Epithelial cell of prostate (primary cell): ENCODE data around the gene SEMA4F.

ENCODE experiments used
- DNase-seq: peaks from one replicate; pipeline ENCODE4 v3.0.0-alpha.2; 2011; ENCODE audit warnings: low read depth, low spot score
- H3K27ac ChIP-seq: fragments of 450-650 bp; 2 replicates; pipeline ENCODE4 v1.5.1; 2017; ENCODE audit warnings: mild to moderate bottlenecking

The SEMA4F gene

DNA sequence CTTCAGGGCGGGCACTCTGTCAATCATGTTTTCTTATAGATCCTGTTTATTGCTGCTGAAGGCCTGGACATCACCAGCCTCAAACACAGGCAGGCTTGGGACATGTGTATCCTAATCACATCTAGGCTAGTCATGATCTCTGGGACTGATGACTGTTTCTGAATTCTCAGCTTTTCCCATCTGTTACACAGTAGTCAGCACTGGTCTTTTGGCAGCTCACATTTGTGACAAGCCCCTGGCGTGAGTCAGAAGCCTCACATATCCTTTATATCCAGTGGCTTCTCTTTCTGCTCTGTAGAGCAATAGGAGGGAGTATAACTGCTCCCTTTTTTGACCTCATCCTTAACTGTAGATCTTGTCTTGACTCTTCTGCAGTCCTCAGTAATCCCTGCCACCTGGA, 4.5 kb downstream of the SEMA4F start:
- no peak overlapping the region for H3K27ac ChIP-seq
- no peak for DNase-seq

DNA sequence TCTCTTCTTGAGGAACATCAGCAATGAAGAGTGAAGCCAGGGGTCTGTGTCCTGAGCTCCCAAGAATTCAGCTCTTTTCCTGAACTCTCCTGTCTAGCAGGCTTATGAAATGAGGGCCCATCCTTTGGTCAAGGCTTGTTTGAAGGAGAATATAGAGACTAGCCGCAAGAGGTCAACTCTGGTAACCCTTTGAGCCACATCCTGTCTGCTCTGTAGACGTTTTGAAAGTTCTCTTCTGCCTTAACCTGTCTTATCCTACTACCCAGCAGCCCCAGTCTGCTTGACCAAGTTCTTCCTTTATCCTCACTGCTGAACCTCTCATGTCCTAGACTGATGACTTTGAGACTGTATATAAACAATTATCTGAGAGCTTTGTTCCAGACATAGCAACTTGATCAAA, 5.4 kb downstream of the SEMA4F start:
- H3K27ac ChIP-seq, result no peak overlapping the region
- no peak for DNase-seq

DNA sequence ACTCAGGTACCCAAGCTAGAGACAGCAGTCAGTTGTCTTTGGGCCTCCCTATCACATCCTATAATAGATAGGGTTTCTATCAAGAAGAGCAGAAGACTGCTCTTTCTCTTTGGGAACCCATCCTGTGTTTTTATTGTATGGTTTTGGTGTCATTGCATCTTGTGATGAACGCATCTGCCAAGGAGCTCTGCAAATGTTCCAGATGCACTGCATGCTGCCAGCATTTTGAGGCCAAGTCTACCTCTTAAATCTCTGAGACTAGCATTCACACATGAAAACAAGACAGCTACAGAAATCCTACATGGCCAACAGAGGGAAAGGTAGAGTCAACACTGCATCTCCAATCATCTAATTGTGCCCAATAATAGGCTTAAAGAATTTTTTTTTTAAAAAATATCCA, 14.0 kb downstream of the SEMA4F start:
- H3K27ac ChIP-seq, result no peak overlapping the region
- DNase-seq, result no peak

DNA sequence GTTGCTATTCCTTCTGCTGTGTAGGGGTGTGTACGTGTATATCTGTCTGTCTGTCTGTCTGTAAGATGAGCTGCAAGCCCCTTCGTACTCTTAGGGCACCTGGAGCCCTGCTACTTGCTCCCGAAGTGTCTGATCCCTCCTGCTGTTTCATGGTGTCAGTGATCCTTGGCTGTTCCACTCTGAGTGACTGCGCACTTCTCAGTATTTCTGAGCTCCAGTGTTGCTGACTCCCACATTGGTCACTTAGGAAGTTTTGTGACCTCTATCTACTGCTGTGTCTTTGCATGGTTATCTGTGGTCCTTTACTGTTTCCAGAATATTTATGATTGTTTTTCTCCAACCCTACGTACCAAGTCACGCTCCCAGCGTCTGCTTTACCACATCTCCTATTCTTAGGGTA, 16.2 kb downstream of the SEMA4F start:
- no peak for DNase-seq
- no peak overlapping the region for H3K27ac ChIP-seq

DNA sequence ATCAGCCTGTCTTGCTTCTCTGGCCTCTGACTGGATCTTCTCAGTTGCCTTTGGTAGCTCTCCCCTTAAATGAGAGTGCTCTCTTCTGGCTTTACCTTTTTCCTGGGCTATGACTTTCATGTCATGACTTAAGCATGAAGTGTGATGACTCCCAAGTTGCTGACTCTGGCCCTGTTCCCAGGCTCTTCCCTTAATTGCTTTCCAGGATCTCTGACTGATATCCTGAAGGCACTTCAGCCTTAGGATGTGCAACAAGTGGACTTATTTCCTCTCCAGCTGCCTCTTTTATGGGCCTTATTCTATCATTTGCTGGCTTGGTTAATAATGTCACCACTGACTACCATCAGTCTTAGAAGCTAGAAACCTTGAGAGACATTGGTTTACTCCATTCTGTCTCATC, 17.4 kb downstream of the SEMA4F start:
- H3K27ac ChIP-seq, result no peak overlapping the region
- DNase-seq, result peak; percentile 10

DNA sequence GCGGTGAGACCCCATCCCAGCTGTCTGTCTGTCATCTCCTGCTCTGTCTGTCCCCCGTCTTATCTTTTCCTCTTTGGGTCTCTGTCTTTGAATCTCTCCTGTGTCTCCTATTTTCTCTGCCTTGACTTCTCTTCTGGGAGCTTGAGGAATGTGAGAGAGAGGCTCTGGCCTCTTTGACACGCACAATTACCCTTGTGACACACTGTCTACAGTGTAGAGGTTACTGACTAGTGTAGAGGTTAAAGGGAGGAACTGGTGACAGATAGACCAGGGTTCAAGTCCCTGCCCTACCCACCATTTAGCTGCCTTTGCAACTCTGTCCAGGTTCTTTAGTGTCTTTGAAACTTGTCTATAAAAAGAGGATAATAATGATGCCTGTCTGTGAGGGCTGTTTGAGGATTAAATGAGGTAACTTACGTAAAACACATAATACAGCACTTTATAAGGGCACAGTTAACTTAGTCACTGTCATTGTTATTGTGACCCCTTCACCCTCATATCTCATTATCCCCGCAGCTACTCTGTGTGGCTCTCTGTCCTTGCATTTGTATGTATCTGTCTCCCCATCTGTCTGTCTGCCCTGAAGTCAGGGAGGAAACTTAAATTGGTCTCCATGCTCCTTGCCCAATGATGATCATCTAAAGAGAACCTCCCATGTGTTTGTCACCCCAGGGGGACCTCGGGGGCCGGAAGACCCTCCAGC, 19.9 kb downstream of the SEMA4F start:
- no peak for DNase-seq
- H3K27ac ChIP-seq, result no peak overlapping the region

DNA sequence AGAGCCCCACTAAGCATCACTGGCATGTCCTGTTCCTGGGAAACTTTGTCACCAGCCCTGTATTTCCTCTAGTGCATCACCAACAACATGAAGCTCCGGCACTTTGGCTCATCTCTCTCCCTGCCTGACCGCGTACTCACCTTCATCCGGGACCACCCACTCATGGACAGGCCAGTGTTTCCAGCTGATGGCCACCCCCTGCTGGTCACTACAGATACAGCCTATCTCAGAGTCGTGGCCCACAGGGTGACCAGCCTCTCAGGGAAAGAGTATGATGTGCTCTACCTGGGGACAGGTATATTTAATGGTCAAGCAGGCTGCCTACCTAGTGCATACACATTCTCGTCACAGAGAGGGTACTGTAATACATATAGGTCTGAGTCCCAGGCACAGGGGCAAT, 21.0 kb downstream of the SEMA4F start:
- DNase-seq, result no peak
- no peak overlapping the region for H3K27ac ChIP-seq

DNA sequence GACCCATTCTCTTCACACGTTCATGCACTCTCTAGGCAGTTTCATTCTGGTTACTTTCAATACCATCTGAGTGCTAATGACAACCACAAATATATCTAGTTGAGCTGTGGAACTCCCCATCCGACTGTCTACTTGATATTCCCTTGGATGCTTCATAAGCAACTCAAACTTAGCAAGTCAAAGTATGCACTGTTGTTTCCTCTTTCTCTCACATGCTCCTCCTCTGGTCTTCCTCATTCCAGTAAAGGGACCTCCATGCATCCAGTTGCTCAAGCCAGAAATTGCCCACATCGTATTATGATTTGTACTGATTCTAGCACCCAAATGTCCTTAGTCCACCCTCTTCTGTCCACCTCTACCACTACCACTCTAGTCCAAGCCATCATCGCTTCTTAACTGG, 22.3 kb downstream of the SEMA4F start:
- H3K27ac ChIP-seq, result no peak overlapping the region
- no peak for DNase-seq

DNA sequence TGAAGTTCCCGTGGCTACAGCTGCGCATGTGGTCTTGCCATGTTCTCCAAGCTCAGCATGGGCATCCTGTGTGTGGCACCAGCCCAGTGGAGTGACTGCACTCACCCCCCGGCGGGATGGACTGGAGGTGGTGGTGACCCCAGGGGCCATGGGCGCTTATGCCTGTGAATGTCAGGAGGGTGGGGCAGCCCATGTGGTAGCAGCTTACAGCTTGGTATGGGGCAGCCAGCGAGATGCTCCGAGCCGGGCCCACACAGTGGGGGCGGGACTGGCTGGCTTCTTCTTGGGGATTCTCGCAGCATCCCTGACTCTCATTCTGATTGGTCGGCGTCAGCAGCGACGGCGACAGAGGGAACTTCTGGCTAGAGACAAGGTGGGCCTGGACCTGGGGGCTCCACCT, 25.6 kb downstream of the SEMA4F start:
- H3K27ac ChIP-seq, result no peak overlapping the region
- no peak for DNase-seq

DNA sequence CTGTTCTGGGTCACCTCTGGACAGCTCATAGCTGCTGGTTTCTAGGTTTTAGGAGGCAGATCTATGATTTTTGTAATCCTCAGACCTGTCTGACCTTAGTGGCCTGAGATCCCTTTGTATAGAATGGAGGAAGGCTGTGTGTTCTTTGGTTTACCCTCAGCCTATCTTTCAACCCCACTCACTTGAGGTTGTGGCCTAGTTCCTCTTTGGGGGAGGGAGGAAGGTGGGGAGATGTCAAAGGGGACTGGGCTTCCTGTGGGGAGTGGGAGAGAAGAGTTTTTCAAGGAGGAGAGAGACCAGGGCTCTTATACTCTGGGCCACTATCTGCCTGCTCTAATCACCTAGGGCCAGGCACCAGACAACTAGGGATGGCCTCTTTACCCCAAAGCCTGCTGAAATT, 28.5 kb downstream of the SEMA4F start:
- H3K27ac ChIP-seq, result no peak overlapping the region
- no peak for DNase-seq

DNA sequence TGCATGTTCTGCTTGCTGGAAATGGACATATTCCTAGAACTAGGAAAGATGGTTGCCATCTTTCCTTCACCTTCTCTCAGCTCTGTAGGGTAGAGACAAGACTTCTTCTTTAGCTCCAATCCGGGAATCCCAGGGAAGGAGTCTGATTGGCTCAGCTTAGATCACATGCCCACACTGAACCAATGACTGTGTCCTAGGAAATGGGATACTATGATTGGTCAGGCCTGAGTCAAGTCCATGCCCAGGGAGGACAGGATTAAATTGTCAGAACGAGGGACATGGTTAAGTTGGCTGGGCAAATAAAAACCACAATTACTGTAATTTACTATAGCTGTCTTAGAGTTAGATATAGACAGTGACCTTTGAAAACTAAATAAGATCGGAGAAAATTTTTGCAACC, 31.4 kb downstream of the SEMA4F start:
- H3K27ac ChIP-seq, result no peak overlapping the region
- DNase-seq, result no peak

DNA sequence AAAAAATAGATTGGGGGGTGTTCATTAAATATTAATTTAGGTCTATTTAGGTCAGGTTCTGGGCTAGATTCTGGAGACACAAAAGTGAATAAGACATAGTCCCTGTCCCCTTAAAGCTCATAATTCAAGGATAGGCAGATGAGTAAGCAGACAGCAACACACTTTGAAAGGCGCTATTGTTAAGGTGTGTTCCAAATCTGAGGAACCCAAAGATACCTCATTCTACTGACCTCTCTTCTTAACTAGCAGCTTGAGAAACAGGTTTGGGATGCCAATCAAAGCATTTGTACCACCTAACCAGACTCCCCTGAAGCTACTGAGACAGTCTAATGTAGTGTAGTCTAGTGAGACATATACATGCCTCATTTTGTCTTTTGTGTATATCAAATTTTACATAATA, 34.8 kb downstream of the SEMA4F start:
- peak; percentile 22 for DNase-seq
- peak overlapping the region; percentile 1 for H3K27ac ChIP-seq

DNA sequence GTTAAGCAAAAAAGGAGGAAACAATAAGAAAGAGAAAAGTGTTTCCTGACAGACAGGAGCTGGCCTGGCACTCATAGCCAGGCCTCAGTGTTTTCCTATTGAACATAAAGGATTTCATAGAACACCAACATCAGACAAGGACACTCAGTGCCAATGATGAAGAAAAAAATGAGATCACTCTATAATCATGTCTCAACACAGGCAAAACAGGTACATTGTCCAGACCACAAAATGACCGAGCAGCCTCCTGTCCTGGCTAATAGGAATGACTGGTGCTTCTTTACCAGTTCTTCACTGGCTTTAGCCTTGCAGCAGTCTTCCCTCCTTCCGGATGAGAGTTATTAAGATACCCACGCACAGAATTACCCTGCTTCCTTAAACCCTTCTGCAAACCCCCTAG, 35.6 kb downstream of the SEMA4F start:
- H3K27ac ChIP-seq, result peak overlapping the region; percentile 1

DNA sequence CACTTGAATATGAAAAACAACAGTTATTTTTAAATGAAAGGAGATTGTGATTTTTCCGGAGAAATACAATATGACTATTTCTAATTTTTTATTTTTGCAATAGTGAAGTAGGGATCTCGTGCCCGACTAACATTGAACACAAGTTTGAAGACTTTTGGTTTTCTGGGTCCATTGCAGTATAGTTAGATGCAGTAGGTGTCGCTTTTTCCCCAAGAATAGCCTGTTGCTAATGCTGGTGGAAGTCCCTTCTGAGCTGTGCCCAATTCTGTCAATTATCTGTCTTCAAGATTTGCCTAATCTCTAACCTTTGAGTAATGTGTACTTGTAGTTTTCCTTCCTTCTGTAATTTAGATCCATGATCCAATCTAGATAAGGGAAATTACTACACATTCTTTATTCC, 36.5 kb downstream of the SEMA4F start:
- no peak overlapping the region for H3K27ac ChIP-seq
- no peak for DNase-seq

More for the DNA sequence above, 35.6 kb downstream of the SEMA4F start:
- peak; percentile 20 for DNase-seq

DNA sequence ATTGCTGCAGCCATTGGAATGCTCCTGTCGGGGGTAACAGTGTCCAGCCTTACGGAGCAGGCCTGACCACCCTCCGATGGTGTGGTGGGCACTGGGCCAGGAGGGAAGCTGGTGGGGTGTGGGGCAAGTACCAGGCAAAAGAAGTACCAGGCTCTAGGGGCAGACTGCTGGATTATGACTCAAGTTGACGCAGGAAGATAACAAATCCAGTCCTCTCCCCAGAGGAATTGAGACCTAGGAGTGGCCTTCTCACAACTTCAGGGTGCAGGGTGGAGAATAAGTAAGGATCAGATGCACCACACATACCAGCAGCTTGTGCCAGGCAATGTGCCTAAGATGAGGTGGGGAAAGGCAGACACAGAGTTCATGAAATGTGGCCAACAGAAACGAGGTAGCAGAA, 37.9 kb downstream of the SEMA4F start:
- no peak overlapping the region for H3K27ac ChIP-seq
- no peak for DNase-seq

DNA sequence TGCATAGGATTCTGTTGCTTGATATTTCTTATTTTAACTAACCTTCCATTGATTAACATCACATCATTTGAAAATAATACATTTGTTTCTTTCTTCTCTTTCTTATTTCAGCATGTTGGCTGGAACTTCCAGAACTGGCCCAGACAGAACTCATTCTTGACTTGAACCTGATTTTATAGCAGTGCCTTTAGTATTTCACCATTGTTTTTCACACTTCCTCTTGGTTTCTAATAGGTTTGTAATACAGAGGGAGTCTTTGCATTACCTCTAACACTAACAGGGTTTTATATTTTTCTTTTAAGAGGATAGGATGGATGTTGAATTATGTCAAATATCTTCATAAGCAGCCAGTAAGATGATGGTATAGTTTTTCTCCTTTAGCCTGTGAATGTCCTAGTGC, 39.2 kb downstream of the SEMA4F start:
- peak overlapping the region; percentile 57 for H3K27ac ChIP-seq
- no peak for DNase-seq

DNA sequence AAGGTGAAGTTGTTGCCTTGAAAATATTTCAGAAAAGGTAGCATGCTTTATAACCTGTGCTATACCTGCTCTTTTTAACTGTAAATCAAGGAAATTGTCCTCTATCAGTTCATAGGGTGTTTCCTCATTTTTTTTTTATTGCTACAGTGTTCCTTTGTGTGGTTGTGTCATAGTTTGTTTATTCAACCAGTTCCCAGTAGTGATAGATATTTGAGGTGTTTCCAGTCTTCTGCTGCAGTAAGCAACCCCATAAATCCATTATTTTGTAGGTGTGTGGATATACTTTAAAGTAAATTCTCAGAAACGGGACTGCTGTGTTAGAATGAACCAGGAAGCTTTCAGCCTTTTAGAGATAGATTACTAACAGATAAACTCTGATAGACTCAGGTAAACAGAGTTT, 39.6 kb downstream of the SEMA4F start:
- no peak for DNase-seq
- peak overlapping the region; percentile 57 for H3K27ac ChIP-seq

DNA sequence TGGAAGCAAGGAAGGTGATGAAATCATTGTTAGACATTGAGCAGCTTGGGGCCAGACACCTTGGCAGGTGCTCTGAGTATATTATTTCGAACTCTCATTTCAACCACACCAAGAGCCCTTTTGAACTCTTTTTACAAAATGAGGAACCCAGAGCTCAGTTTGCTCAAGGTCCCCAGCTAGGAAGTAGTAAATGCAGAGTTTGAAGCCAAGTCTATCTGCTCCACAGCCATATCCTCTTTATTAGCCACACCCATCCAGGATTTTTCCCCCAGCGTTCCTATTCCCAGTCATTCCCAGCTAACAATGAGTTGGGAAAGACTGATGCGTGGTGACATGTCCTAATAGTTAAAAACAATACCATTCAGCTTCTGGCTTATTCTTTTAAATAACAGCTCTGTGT, 40.2 kb downstream of the SEMA4F start:
- H3K27ac ChIP-seq, result peak overlapping the region; percentile 57
- no peak for DNase-seq

DNA sequence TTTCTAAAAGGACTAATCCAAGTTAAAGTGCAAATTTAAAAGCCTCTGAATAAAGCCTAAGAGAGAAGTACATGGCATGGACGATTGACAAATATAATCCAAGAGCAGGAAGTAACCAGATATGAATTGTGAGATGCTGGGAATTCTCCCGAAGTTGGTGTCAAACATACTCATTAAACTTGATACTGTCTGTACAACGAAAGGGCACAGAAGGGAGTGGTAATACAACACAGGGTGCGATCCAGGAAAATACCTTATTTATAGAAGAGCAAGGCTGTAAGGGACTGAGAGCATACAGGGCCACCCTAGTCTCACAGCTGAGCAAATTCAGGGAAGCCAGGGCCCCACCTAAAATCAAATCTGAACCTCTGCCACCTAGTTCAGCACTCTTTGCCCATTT, 41.6 kb downstream of the SEMA4F start:
- DNase-seq, result no peak
- H3K27ac ChIP-seq, result no peak overlapping the region

DNA sequence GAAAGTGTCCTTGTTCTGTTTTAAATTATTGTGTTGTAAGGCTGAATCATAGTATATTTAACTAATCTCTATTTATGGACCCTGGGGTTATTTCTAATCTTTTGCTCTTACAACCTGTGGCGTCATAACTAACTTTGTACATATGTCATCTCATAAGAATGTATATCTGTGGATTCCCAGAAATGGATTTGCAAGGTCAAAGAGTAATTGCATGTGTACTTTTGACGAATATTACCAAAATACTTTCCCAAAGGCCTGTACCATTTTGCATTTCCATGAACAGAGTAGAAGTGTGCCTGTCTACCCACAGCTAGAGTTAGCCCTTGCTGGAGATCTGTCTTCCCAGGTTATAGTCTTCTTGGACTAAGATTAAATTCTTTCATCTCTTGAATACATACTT, 42.8 kb downstream of the SEMA4F start:
- DNase-seq, result no peak
- peak overlapping the region; percentile 26 for H3K27ac ChIP-seq

DNA sequence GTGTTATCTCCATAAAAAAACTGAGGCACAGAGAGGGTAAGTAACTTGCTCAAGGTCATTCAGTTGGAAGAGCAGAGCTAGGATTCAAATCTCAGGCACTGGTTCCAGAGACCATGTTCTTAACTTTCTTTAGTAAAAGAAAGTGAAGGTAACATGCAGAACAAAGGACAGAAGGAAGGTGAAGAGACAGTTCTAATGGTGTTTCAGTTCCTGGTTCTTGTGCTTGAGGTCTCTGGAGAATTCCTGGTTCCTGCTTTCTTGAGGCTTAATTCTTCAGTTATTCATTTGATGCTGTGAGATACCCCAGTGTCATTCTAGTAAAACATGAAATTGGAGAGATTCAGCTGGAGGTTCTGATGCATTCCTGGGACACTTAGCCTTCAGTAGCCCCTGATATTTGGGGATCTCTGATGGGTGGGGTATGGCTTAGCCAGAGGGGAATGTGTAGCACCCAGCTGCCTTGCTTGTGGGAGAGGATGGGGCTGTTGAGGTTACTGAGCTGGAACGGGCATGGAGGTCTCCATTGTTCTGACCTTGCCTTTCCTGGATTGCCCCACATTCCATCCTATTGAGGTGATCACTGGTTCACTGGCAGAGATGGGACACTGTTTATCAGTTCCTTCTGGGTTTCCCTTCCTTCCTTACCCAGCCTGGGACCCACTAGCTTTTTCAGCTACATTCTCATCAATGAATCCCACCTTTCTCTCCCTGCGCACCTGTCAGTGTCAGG, 46.8 kb downstream of the SEMA4F start:
- no peak overlapping the region for H3K27ac ChIP-seq
- DNase-seq, result no peak
